Measurements from ENCODE around the gene CEP83.

- TF ChIP-seq CTCF (IDR thresholded peaks at IDR 0.05; ENCODE audit: poor library complexity, severe bottlenecking) (no peak), TAF1 (IDR thresholded peaks at IDR 0.05; ENCODE audit: low read depth) (no peak), POLR2AphosphoS5 (IDR thresholded peaks at IDR 0.05) (no peak), MXI1 (conservative IDR thresholded peaks at IDR 0.05; ENCODE audit: poor library complexity, severe bottlenecking) (no peak), EP300 (conservative IDR thresholded peaks at IDR 0.05; ENCODE audit: poor library complexity, severe bottlenecking) (no peak), RAD21 (conservative IDR thresholded peaks at IDR 0.05) (no peak)
These were observed 151.1 kb downstream of the CEP83 start for GRCh38 chr12:94308612-94309011.

All from neural cell (in vitro differentiated cells).